HG03159 (cell line): ENCODE measurements around the gene DNAJA4.

Experiments used
- ATAC-seq: cut with Tn5 transposase; IDR thresholded peaks from one replicate; pipeline ENCODE4 v1.9.1; 2021; ENCODE audit warnings: mild to moderate bottlenecking, moderate library complexity; ENCODE audit not compliant: unreplicated experiment

The DNAJA4 gene

DNA sequence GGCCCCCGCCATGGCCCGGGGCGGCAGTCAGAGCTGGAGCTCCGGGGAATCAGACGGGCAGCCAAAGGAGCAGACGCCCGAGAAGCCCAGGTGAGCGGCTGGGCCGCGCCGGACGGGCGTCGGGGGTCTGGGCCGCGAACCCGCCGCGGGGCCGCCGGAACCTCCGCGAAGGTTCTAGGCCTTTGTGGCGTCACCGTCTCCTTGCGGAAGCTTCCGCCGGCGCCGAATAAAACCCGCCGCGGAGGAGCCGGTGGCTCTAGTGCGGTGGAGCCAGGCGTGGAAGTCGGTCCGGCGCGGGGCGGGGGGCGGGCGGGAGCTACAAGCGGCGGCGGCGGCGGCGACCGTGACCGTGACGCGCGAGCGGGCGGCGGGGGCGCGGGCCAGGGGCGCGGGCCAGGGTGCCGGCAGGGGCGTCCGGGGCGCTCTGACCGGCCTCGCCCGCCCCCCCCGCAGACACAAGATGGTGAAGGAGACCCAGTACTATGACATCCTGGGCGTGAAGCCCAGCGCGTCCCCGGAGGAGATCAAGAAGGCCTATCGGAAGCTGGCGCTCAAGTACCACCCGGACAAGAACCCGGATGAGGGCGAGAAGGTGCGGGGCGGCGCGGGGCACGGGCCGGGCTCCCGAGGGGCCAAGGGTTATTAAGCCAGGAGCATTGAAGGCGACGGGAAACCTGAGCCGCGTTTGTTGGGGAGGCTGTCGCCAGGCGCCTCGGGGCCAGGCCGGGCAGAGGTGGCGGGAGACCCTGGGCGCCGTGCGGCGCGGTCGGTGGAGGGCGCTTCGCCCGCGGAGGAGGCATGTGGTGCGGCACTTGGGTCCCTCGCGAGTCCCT is at the start of gene DNAJA4:
TSS of gene DNAJA4 (plus strand) at position 259 of the 833 bp plus-strand sequence. CDS start at position 461, 202 bp downstream.
- no peak for ATAC-seq

DNA sequence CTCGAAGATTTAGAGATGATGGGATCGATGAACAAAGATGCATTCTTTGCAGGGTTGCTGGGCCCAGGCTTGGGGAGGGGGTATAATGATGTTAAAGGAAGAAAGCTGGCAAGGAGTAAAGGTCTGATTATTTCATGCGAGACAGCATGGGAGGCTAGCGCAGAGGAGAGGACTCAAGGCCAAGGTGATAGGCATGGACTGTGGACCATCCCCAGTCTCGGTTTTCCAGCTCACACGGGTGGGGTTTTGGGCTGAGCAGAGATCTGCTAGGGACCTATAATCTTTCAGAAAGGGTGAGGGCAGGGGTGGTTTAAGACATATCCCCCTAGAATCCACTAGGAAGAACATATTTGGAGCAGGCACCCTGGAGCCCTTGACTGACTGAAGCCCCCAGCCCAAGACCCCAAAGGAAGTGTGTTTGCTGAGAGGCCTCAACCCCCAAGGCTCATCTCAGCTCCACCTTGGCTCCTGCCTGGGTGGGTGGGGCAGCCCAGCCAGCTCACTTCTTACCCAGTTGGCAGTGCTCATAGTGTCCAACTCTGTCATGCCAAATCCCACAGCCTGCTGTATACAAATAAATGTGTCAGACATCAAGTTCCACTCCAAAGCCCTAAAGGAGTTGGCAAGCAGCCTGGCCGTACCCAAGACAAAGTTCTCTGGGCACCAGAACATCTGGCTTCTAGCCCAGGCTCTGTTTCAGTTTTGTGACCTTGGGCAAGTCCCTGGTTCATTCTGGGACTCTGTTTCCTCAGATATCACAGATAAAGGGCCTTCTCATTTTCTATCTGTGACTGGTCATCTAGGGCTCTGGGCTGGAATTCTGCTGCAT is 47.9 kb upstream of the DNAJA4 start:
- no peak for ATAC-seq

DNA sequence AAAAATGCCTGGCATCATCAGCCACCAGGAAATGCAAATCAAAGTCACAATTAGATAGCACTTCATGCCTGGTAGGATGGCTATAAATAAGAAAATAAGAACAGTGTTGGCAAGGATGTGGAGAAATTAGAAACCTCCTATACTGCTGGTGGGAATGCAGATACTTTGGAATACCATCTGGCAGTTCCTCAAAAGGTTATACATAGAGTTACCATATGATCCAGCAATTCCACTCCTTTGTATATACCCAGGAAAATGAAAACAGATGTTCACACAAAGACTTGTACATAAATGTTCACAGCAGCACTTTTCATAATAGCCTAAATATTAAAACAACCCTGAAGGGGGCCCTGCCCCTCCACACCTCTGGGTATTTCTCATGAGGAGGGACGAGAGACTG is 43.6 kb upstream of the DNAJA4 start:
- no peak for ATAC-seq

GRCh38 chr15:78222745-78223395 is 41.5 kb upstream of the DNAJA4 start:
- ATAC-seq: no peak

DNA sequence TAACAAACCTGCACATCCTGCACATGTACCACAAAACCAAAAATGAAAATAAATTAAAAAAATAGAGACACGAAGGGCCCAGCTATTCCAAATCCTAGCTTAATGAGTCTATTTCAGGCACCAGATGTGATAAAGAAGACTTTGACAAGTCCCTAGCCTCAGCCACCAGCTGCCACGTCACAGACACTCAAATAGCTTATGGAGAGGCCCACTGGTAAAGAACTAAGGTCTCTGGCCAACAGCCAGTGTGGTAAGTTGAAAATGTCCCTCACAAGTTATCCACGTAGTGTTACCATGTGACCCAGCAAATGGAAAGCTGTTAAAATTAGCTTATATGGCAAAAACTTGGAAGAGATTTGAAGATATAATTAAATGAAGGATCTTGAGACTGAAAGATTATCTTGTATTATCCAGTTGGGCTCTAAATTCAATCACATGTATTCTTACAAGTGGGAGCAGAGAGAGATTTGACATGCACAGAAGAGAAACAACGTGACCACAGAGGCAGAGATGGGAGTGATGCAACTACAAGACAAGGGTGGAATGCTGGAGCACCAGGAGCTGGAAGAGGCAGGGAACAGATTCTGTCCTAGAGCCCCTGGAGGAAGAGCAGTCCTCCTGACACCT is 40.9 kb upstream of the DNAJA4 start:
- no peak for ATAC-seq

GRCh38 chr15:78224023-78224411 is 40.3 kb upstream of the DNAJA4 start:
- no peak for ATAC-seq

DNA sequence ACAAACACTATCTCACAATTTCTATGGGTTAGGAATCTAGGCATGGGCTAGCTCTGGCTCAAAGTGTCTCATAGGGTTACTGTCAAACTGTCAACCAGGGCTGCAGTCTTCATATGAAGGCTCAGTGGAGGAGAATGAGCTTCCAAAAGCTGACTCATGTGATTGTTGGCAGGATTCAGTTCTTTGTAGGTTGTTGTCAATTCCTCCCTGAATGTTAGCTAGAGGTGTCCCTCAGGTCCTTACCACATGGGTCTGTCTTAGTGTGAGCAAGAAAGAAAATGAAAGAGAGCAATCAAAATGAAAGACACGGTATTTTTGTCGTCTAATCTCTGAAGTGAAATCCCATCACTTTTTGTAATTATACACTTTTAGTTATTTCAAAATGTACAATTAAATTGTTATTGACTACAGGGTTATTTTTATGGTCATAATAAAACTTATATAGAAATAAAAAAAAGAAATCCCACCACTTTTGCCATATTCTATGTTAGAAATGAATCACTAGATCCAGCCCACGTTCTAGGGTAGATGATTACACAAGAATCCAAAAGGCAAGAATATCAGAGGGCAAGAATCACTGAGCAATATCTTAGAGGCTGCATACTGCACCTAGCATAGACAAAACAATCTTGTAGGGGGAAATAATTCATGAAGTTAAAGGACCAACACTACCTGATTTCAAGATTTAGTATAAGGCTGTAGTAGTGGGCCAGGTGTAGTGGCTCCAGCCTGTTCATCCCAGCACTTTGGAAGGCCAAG is 38.4 kb upstream of the DNAJA4 start:
- ATAC-seq: peak; percentile 62

DNA sequence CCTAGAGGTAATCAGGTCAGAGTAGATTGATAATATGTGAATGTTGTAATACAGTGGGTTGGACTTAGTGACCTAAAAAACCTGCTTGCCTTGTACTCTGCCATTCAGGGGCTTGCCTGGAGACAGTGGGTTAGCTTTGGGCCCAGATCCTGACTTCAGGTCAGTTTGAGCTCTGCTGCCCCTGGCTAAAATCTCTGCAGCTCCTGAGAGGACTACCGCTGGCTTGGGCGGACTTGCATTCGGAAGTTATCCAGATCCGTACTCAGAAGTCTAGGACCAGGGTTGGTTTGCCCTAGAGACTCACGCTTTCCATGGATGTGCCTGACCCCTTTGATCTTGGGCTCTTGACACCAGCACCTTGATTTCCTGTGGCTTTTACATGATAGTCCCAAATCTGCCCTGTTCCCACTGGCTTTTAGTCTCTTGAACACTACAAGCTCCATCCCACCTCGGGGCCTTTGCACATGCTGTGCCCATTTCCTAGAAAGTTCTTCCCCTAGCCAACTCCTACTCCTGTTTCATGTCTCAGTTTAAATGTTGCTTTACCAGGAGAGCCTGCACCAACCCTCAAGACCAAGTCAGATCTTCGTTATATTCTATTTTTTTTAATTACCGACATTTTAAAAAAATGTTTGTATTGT is 35.9 kb upstream of the DNAJA4 start:
- no peak for ATAC-seq

GRCh38 chr15:78229431-78230406 is 34.6 kb upstream of the DNAJA4 start:
- no peak for ATAC-seq

DNA sequence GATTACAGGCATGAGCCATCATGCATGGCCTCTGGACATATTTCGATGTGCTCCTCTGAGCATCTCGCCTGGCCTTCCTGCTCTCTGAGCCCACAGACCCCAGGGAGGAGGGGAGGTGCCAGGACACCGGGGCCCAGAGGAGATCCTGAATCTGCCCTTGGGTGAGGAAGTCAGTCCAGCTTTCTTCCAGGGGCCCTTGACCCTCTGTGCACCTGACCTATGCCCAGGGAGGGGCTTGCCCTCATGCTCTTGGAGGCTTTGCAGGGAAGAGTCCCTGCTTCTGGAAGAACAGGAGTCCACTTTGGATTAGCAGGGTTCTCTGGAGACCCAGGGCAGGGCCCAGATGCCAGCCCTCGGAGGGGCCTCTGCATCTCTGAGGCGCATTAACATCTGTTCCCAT is 31.4 kb upstream of the DNAJA4 start:
- no peak for ATAC-seq

DNA sequence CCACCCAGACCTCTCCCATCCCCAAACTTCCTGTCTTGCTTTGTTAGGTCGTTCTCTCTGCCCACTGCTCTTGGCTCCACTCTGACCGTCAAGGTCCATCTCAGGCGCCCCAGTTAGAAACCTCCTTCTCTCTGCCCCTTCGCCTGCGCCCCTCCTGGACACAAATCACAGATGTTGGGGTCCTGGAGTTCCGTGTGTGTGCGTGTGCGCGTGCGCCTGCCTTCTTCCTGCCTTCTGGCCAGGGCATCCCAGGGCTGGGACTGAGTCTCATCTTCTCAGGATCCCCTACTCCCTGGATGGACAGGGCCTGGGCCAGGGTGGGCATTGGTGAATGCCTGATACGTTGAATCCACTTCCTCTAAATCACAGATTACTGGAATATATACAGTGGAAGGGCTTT is 30.9 kb upstream of the DNAJA4 start:
- no peak for ATAC-seq

- ATAC-seq: no peak
Observed at GRCh38 chr15:78234515-78235040, 29.8 kb upstream of the DNAJA4 start, which contains the start of gene ACSBG1. TSS of gene ACSBG1 (minus strand) at chr15:78234565. CDS start at chr15:78234501, 64 bp downstream.

DNA sequence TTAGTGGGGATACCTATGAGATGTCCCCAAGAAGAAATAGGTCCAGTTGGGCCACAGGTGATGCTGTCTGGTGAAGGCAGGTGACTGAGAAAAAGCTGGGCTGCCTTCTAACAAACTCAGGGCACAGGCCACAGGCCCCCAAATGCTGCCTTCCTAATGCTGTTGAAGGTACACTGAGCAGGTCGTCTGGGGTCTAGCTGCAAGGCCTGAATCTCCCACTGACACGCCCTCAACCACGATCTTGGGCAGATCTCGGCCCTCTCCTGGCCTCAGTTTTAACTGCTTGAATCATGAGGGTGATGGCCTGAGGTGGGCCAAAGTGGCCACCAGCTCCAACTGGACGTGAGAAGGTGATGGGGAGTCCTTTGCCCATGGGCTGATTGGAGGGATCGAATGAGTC is 27.9 kb upstream of the DNAJA4 start:
- ATAC-seq: no peak

DNA sequence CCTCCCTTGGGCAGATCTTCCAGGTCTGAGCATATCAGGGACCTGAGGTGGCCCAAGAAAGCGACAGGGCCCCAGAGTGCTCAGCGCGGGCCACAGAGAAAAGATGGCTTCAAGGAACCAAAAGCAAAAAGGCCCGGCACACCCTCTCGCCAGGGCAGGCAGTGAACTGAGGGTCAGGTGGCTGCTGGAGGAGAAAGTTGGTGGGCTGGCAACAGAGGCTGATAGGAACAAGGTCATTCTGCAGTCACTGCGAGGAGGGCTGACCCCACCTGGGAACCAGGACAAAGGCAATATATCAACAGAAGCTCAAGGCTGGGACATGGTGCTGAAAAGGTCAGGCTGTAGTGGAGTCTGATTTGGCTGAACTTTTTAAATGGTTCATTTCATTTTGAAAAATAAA is 27.2 kb upstream of the DNAJA4 start:
- ATAC-seq: no peak

DNA sequence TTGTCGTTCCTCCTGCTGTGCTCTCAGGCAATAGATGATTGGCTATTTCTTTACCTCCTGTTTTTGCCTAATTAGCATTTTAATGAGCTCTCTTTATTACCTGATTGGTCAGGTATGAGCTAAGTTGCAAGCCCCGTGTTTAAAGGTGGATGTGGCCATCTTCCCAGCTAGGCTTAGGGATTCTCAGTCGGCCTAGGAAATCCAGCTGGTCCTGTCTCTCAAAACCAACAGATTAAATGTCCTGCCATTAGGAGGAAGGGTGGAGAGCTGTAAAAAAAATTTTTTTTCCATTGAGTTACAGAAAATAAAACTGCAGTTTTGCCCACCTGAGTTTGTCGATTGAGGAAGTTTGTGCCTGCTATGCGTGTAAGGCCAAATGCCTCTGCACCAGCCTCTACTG is 24.6 kb upstream of the DNAJA4 start:
- ATAC-seq: no peak

DNA sequence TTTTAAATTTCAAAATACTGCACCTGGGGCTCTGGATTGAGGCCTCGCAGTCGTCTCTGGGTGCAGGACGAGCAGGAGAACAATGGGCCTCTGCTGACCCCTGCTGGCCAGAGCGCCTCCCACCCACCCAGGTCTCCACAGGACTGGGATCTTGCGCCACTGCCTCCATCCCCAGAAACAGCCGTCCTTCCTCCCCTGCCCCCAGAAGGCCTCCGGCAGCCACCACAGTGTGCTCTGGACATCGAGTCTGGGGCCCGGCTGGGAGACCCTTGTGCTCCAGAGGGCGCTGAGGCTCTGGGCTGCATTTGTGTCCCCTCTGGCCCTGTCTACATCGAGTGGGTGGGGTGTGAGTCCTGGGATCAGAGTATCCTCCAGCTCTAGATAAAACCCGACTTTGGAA is 23.3 kb upstream of the DNAJA4 start:
- ATAC-seq: no peak

DNA sequence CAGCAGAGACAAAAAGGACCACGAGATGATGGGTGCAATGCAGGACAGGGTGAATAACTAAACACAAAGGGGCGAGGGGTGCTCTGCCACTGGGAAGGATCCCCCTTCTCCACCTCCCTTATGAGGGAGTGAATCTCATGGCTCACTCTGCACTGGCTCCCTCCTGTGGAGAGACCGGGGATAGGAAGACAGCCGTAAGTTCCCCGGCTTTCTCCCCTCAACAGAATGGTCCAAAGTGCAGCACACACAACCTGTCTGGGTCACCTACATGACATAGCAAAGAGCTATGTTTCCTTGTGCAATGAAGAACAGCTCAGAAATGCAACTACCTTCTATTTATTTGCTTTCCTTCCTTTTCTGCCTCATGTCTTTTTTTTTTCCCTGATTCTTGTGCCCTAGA is 22.2 kb upstream of the DNAJA4 start:
- ATAC-seq: no peak

DNA sequence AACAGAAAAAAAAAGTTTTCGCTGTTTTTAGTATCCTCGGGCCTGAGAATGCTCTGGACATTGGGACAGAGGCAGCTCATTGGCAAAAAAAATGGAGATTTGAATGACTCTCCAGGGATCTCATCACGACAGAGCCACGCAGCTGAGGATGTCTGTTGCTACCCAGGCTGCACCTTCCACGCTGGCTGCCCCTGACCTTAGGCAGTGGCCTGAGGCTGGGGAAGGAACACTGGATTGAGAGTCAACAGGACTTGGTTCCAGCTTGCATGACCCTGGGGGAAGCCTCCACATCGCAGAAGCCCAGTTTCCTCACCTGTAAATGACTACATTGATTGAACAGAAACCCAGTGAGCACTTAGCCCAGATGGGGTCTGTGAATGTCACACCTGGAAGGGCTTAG is 21.3 kb upstream of the DNAJA4 start:
- ATAC-seq: no peak
